Measurements from ENCODE around the gene RFC5. TPM values are rescaled to one million over a fixed set of nuclear protein-coding genes. Genes with fewer than 3 reads are reported as not detected.

The RFC5 gene
- total and polyA plus RNA-seq, 10 donors = 6.6 to 18.4 (median 11.4) TPM

DNA sequence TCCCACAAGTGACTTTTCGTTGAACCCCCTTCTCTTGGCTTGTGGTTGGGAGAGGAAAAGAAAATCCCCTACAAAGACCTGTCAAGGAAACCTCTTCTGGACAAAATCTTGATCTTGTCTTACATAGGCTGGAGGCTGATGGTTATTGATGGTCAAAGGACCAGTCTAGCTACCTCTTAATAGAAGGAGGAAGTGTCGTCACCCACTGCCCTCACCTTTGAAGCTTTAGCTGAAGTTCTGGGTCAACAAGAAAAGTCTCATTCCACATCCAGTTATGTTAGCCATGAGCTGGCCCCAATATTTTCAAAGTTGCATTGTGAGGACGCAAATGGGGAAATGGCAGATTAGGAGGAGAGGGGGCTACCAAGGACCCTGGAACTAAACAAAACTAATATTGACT is 41.5 kb upstream of the RFC5 start:
- WGBS, 5 donors = 84 to 93% (median 87%) methylated on average over 3 of the region's 3 CpGs
- Histone ChIP-seq H3K4me3 (no peak overlapping the region), H3K27me3 (replicated peaks in 1 of 7) (peaks cover 0 to 47% (median under 1%) of the 10 kb centered on the region in 7 donors), H3K27ac (no peak overlapping the region), H3K4me1 (no peaks in the 10 kb centered on the region), H3K9me3 (peaks cover 0 to 28% (median 20%) of the 10 kb centered on the region in 8 donors), H3K36me3 (no peaks in the 10 kb centered on the region)
- DNase-seq = no peak
- intact Hi-C loops (cut with DNase I; ENCODE audit: low total_unique reads) = no loop called here
- TF ChIP-seq POLR2A (IDR thresholded peaks at IDR 0.05) (no peak), POLR2AphosphoS5 (IDR thresholded peaks at IDR 0.05) (no peak)
- TF ChIP-seq, protein P1, sequence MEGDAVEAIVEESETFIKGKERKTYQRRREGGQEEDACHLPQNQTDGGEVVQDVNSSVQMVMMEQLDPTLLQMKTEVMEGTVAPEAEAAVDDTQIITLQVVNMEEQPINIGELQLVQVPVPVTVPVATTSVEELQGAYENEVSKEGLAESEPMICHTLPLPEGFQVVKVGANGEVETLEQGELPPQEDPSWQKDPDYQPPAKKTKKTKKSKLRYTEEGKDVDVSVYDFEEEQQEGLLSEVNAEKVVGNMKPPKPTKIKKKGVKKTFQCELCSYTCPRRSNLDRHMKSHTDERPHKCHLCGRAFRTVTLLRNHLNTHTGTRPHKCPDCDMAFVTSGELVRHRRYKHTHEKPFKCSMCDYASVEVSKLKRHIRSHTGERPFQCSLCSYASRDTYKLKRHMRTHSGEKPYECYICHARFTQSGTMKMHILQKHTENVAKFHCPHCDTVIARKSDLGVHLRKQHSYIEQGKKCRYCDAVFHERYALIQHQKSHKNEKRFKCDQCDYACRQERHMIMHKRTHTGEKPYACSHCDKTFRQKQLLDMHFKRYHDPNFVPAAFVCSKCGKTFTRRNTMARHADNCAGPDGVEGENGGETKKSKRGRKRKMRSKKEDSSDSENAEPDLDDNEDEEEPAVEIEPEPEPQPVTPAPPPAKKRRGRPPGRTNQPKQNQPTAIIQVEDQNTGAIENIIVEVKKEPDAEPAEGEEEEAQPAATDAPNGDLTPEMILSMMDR (IDR thresholded peaks at IDR 0.05 in 8 of 11, conservative IDR thresholded peaks at IDR 0.05 in 3 of 11) = no peak

DNA sequence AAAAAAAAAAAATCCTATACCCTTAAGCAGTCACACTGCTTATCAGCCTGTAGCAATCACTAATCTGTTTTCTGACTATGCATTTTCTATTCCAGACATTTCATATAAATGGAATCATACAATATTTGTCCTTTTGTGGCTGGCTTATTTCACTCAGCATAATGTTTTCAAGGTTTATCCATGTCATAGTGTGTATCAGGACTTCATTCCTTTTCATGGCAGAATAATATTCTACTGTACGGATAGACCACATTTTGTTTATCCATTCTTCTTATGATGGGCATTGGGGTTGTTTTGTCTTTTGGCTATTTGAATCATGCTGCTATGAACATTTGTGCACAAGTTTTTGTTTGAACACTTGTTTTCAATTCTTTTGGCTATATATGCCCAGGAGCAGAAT is 39.1 kb upstream of the RFC5 start:
- peaks cover 0 to 5% (median under 1%) of the 10 kb centered on the region in 8 donors for H3K9me3 ChIP-seq

DNA sequence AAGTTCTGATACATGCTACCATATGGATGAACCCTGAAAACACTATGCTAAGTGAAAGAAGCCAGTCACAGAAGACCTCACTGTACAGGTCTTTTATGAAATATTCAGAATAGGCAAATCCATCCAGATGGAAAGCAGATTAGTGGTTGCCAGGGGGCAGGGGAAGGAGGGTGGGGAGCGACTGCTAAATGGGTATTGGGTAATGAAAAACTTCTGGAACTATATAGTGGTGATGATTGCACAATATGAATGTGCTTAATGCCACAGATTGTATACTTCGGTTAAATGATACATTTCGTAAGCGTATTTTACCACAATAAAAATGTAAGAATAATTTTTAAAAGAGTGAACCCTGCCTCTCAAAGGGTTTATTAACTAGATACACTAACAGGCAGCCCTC is 35.9 kb upstream of the RFC5 start:
- no peak overlapping the region for H3K4me3 ChIP-seq
- no peaks in the 10 kb centered on the region for H3K4me1 ChIP-seq
- no peak for DNase-seq
- H3K36me3 ChIP-seq = no peaks in the 10 kb centered on the region
- no peaks in the 10 kb centered on the region for H3K9me3 ChIP-seq
- H3K27ac ChIP-seq = no peak overlapping the region
- TF ChIP-seq, protein P1 (IDR thresholded peaks at IDR 0.05 in 8 of 11, conservative IDR thresholded peaks at IDR 0.05 in 3 of 11) = no peak
- TF ChIP-seq POLR2A (IDR thresholded peaks at IDR 0.05) (no peak), POLR2AphosphoS5 (IDR thresholded peaks at IDR 0.05) (no peak)
- intact Hi-C loops (cut with DNase I; ENCODE audit: low total_unique reads) = no loop called here
- WGBS, 5 donors = 57 to 88% (median 75%) methylated on average over 4 of the region's 4 CpGs
- peaks cover 0 to 34% (median 0%) of the 10 kb centered on the region in 7 donors for H3K27me3 ChIP-seq (replicated peaks in 1 of 7)

More for the DNA sequence above, 39.1 kb upstream of the RFC5 start:
- Histone ChIP-seq H3K4me1 (no peaks in the 10 kb centered on the region), H3K27me3 (replicated peaks in 1 of 7) (peaks cover 0 to 50% (median 0%) of the 10 kb centered on the region in 7 donors), H3K4me3 (no peak overlapping the region), H3K27ac (no peak overlapping the region), H3K36me3 (no peaks in the 10 kb centered on the region)
- WGBS, 5 donors = 83 to 100% (median 94%) methylated on average over 1 of the region's 1 CpG
- intact Hi-C loops (cut with DNase I; ENCODE audit: low total_unique reads) = no loop called here
- TF ChIP-seq POLR2AphosphoS5 (IDR thresholded peaks at IDR 0.05) (no peak), POLR2A (IDR thresholded peaks at IDR 0.05) (no peak)
- TF ChIP-seq, protein P1 (IDR thresholded peaks at IDR 0.05 in 8 of 11, conservative IDR thresholded peaks at IDR 0.05 in 3 of 11) = no peak
- no peak for DNase-seq

DNA sequence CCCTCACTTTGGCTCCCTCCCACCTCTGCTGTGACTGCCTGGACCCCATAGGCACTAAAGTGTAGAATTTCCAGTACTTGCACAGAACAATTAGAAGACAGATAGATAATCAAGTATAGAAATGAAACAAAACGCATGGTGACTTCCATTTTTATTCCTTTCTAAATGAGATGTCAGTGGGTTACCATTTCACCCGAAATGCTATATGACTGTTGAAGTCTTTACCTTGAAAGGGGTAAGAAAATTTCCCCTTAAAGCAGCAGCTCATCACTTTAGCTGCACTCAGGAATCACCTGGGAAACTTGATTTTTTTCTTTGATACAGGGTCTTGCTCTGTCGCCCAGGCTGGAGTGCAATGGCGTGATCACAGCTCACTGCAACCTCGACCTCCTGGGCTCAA is 35.2 kb upstream of the RFC5 start:
- H3K27ac ChIP-seq = no peak overlapping the region
- TF ChIP-seq, protein P1 (IDR thresholded peaks at IDR 0.05 in 8 of 11, conservative IDR thresholded peaks at IDR 0.05 in 3 of 11) = no peak
- no peak for TF ChIP-seq POLR2AphosphoS5 (IDR thresholded peaks at IDR 0.05)
- no peak for TF ChIP-seq POLR2A (IDR thresholded peaks at IDR 0.05)
- DNase-seq = no peak
- H3K4me1 ChIP-seq = no peaks in the 10 kb centered on the region
- intact Hi-C loops (cut with DNase I; ENCODE audit: low total_unique reads) = no loop called here
- H3K27me3 ChIP-seq (replicated peaks in 1 of 7) = peaks cover 0 to 34% (median 0%) of the 10 kb centered on the region in 7 donors
- H3K9me3 ChIP-seq = no peaks in the 10 kb centered on the region
- H3K4me3 ChIP-seq = no peak overlapping the region
- no peaks in the 10 kb centered on the region for H3K36me3 ChIP-seq
- 63 to 84% (median 69%) methylated on average over 5 of the region's 5 CpGs for WGBS, 5 donors

All from spleen (tissue), 11 donors.